Measurements from ENCODE around the gene GSE1. TPM values are rescaled to one million over a fixed set of nuclear protein-coding genes. Genes with fewer than 3 reads are reported as not detected.

GSE1 gene
- 10.6 and 12.0 TPM in 2 replicates for total RNA-seq

GRCh38 chr16:85612801-85613603, at the start of gene GSE1:
Gene GSE1, plus strand, starts transcription at chr16:85613322. Its CDS starts 70 bp downstream, at chr16:85613392.

GRCh38 chr16:85688586-85689284, 75.6 kb downstream of the GSE1 start, which contains the start of gene GINS2:
Gene GINS2, minus strand, starts transcription at chr16:85688954. Its CDS starts 56 bp downstream, at chr16:85688898.

Other genes starting within 250 kb of the GSE1 start
- 6.3 and 9.2 TPM in 2 replicates for gene GINS2, start 75.6 kb downstream of the GSE1 start, total RNA-seq
- 2.8 and 7.0 TPM in 2 replicates for gene C16orf74, start 137.8 kb downstream of the GSE1 start, total RNA-seq
- 23.3 and 25.5 TPM in 2 replicates for gene EMC8, start 186.2 kb downstream of the GSE1 start, total RNA-seq
- 515 and 571 TPM in 2 replicates for gene COX4I1, start 186.4 kb downstream of the GSE1 start, total RNA-seq